Peyer's patch (tissue), 4 donors: ENCODE results near the gene NUAK1. TPM values are rescaled to one million over a fixed set of nuclear protein-coding genes. Genes with fewer than 3 reads are reported as not detected.

ENCODE experiments used
- DNase-seq, 3 donors: peaks; one replicate each; pipeline ENCODE4 v3.0.0-alpha.2; 2017 to 2019
- H3K27ac ChIP-seq, 4 donors: fragments of 200-600 bp; sonication (generic); one replicate each; pipeline ENCODE4 v1.5.1; 2016 to 2019
- H3K27me3 ChIP-seq, 2 donors: fragments of 200-600 bp; sonication (generic); one replicate each; pipeline ENCODE4 v1.5.1; 2019
- H3K36me3 ChIP-seq, 3 donors: fragments of 200-600 bp; sonication (generic); one replicate each; pipeline ENCODE4 v1.5.1; 2016 to 2019
- H3K4me1 ChIP-seq, 4 donors: fragments of 200-600 bp; sonication (generic); one replicate each; pipeline ENCODE4 v1.5.1; 2016 to 2019
- H3K4me3 ChIP-seq, 4 donors: fragments of 200-600 bp; sonication (generic); 1 replicate in 3 of 4; 2 replicates in 1 of 4; pipeline ENCODE4 v1.5.1; 2016 to 2019; ENCODE audit warnings: mild to moderate bottlenecking in 1 of 4
- H3K9me3 ChIP-seq, 4 donors: fragments of 200-600 bp; sonication (generic); one replicate each; pipeline ENCODE4 v1.5.1; 2016 to 2019; ENCODE audit warnings: mild to moderate bottlenecking in 1 of 4
- CTCF ChIP-seq, 6 experiments: fragments of 450-650 bp in 4 of 6; fragments of 200-600 bp in 2 of 6; sonication (generic) in 1 of 6; IDR thresholded peaks; one replicate each; pipeline ENCODE4 v1.5.1; 2017 to 2019; ENCODE audit warnings: antibody characterized with exemption in 6 of 6, mild to moderate bottlenecking in 3 of 6, moderate library complexity in 1 of 6
- POLR2A ChIP-seq, 2 donors: fragments of 450-650 bp; IDR thresholded peaks; one replicate each; pipeline ENCODE4 v1.5.1; 2017; ENCODE audit warnings: antibody characterized with exemption in 2 of 2, mild to moderate bottlenecking in 2 of 2, moderate library complexity in 2 of 2
- total RNA-seq, 4 donors: library from RNA; depleted of rRNA; stranded (reverse); fragments of >200 nt; gene quantifications; one replicate each; pipeline ENCODE4 v1.1.0, GENCODE V29; 2016

The NUAK1 gene
- total RNA-seq, 4 donors from 2014 or later = 2.1 to 7.7 (median 4.6) TPM

- H3K4me3 ChIP-seq = no peak overlapping the region
- peaks cover 0 to 8% (median 0%) of the 10 kb centered on the region in 4 donors for H3K4me1 ChIP-seq
- H3K9me3 ChIP-seq = no peaks in the 10 kb centered on the region
- H3K36me3 ChIP-seq = no peaks in the 10 kb centered on the region
- no peak overlapping the region for H3K27ac ChIP-seq
- no peak for TF ChIP-seq POLR2A (IDR thresholded peaks at IDR 0.05)
- no peak for TF ChIP-seq CTCF (IDR thresholded peaks at IDR 0.05)
- DNase-seq = no peak
- no peaks in the 10 kb centered on the region for H3K27me3 ChIP-seq
Observed at GRCh38 chr12:106088811-106089485, 49.8 kb downstream of the NUAK1 start.

DNA sequence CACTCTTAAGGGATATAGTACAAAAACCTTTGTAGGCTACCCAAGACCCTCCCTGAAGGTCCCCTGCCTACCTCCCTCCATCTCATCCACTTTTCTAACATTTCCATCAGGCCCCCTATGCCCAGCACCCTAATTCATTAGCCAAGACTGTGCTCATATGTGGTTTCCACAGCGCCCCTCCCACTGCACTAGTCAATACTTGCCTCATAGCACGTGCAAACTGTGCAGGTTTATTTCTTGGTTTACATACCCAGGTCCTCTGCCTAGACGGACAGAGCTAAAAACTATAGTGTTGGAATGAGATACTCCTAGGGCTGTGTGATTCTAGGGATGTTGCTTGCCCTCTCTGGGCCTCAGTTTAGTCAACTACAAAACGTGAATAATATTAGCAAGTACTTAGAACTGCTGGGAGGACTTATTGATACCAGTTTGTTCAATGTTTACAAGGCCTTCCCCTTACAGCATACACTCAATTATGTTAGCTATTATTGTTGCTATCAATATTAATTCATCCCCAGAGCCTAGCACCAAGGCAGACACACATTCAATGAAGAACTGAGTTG lies 50.4 kb downstream of the NUAK1 start:
- Histone ChIP-seq H3K4me3 (no peak overlapping the region), H3K27me3 (no peaks in the 10 kb centered on the region), H3K9me3 (no peaks in the 10 kb centered on the region), H3K27ac (no peak overlapping the region), H3K4me1 (peaks cover 0 to 8% (median 0%) of the 10 kb centered on the region in 4 donors), H3K36me3 (no peaks in the 10 kb centered on the region)
- no peak for DNase-seq
- TF ChIP-seq CTCF (IDR thresholded peaks at IDR 0.05) (no peak), POLR2A (IDR thresholded peaks at IDR 0.05) (no peak)

- TF ChIP-seq CTCF (IDR thresholded peaks at IDR 0.05) (no peak), POLR2A (IDR thresholded peaks at IDR 0.05) (no peak)
- Histone ChIP-seq H3K9me3 (no peaks in the 10 kb centered on the region), H3K36me3 (no peaks in the 10 kb centered on the region), H3K27me3 (no peaks in the 10 kb centered on the region), H3K4me1 (peaks cover 0 to 8% (median 0%) of the 10 kb centered on the region in 4 donors), H3K4me3 (no peak overlapping the region), H3K27ac (no peak overlapping the region)
- DNase-seq = no peak
Observed at GRCh38 chr12:106086696-106087095, 52.1 kb downstream of the NUAK1 start.

- Histone ChIP-seq H3K4me3 (no peak overlapping the region), H3K9me3 (no peaks in the 10 kb centered on the region), H3K4me1 (peaks cover 0 to 2% (median 0%) of the 10 kb centered on the region in 4 donors), H3K36me3 (no peaks in the 10 kb centered on the region), H3K27me3 (no peaks in the 10 kb centered on the region), H3K27ac (no peak overlapping the region)
- TF ChIP-seq POLR2A (IDR thresholded peaks at IDR 0.05) (no peak), CTCF (IDR thresholded peaks at IDR 0.05) (no peak)
- DNase-seq = no peak
Observed at GRCh38 chr12:106085213-106085612, 53.5 kb downstream of the NUAK1 start.

- DNase-seq = no peak
- no peaks in the 10 kb centered on the region for H3K36me3 ChIP-seq
- no peak overlapping the region for H3K27ac ChIP-seq
- H3K4me3 ChIP-seq = no peak overlapping the region
- TF ChIP-seq CTCF (IDR thresholded peaks at IDR 0.05) (no peak), POLR2A (IDR thresholded peaks at IDR 0.05) (no peak)
- H3K9me3 ChIP-seq = no peaks in the 10 kb centered on the region
- no peaks in the 10 kb centered on the region for H3K27me3 ChIP-seq
- no peaks in the 10 kb centered on the region for H3K4me1 ChIP-seq
Observed at GRCh38 chr12:106084759-106085158, 54.0 kb downstream of the NUAK1 start.
